ENCODE data around the gene CDK5RAP1. TPM values are rescaled to one million over a fixed set of nuclear protein-coding genes. Genes with fewer than 3 reads are reported as not detected.

CDK5RAP1 gene
- total RNA-seq, 2 experiments from 2014 or later, result 32.1 to 49.4 TPM

GRCh38 chr20:33415948-33416347 is 14.6 kb upstream of the CDK5RAP1 start:
- Histone ChIP-seq H3K4me2 (ENCODE audit: low read length) (no peak overlapping the region), H3K9me3 (ENCODE audit: low read length) (no peaks in the 10 kb centered on the region), H3K36me3 (ENCODE audit: insufficient read depth, low read length) (peaks cover 71% of the 10 kb centered on the region), H3K9me2 (ENCODE audit: insufficient read depth, low read length) (no peaks in the 10 kb centered on the region), H3K4me3 (ENCODE audit: low read depth, low read length, poor library complexity, severe bottlenecking) (no peak overlapping the region), H3K4me1 (ENCODE audit: insufficient read depth, low read length, poor library complexity, severe bottlenecking) (peaks cover 15% of the 10 kb centered on the region), H2AFZ (ENCODE audit: low read length) (no peak overlapping the region), H3K27ac (ENCODE audit: low read depth, low read length, poor library complexity, severe bottlenecking) (no peak overlapping the region), H3K79me2 (ENCODE audit: insufficient read depth, low read depth, low read length) (no peaks in the 10 kb centered on the region), H4K20me1 (ENCODE audit: insufficient read depth, low read length) (no peaks in the 10 kb centered on the region)
- CTCF ChIA-PET (ENCODE audit: unreplicated experiment), result no interaction called here
- TF ChIP-seq EZH2phosphoT487 (IDR thresholded peaks at IDR 0.05; ENCODE audit: borderline replicate concordance, low read depth, low read length) (no peak), CTCF (conservative IDR thresholded peaks at IDR 0.05; ENCODE audit: low read length) (peak; percentile 73)
- intact Hi-C loops (cut with micrococcal nuclease; ENCODE audit: unreplicated experiment), result loop anchor here (2.0 kb wide), 1 partner anchor 27 kb away; the partner anchor contains the start of gene SNTA1
- BruUV-seq (replicated peaks), result no TSS peak
- DNase-seq (ENCODE audit: low spot score), result peak; percentile 62
- POLR2A ChIA-PET, result no interaction called here

GRCh38 chr20:33412484-33412838 is 11.1 kb upstream of the CDK5RAP1 start:
- CTCF ChIA-PET (ENCODE audit: unreplicated experiment), result interaction anchor here (1.5 kb wide), 1 partner anchor 33 kb away, joined by 4 read pairs; no protein-coding TSS in a partner anchor
- intact Hi-C loops (cut with micrococcal nuclease; ENCODE audit: unreplicated experiment), result no loop called here
- no peak for DNase-seq (ENCODE audit: low spot score)
- TF ChIP-seq CTCF (conservative IDR thresholded peaks at IDR 0.05; ENCODE audit: low read length), result no peak
- Histone ChIP-seq H3K27ac (ENCODE audit: low read depth, low read length, poor library complexity, severe bottlenecking) (no peak overlapping the region), H3K79me2 (ENCODE audit: insufficient read depth, low read depth, low read length) (peaks cover 12% of the 10 kb centered on the region; the same call in 1 of the 2 replicates), H4K20me1 (ENCODE audit: insufficient read depth, low read length) (no peaks in the 10 kb centered on the region), H3K9me3 (ENCODE audit: low read length) (no peaks in the 10 kb centered on the region), H2AFZ (ENCODE audit: low read length) (no peak overlapping the region), H3K4me1 (ENCODE audit: insufficient read depth, low read length, poor library complexity, severe bottlenecking) (peaks cover 49% of the 10 kb centered on the region), H3K4me2 (ENCODE audit: low read length) (no peak overlapping the region), H3K4me3 (ENCODE audit: low read depth, low read length, poor library complexity, severe bottlenecking) (no peak overlapping the region), H3K9me2 (ENCODE audit: insufficient read depth, low read length) (no peaks in the 10 kb centered on the region), H3K36me3 (ENCODE audit: insufficient read depth, low read length) (peaks cover 83% of the 10 kb centered on the region)
- BruUV-seq (replicated peaks), result no TSS peak
- POLR2A ChIA-PET, result no interaction called here

GRCh38 chr20:33411711-33412483 is 10.6 kb upstream of the CDK5RAP1 start:
- TF ChIP-seq EZH2phosphoT487 (IDR thresholded peaks at IDR 0.05; ENCODE audit: borderline replicate concordance, low read depth, low read length) (no peak), CTCF (conservative IDR thresholded peaks at IDR 0.05; ENCODE audit: low read length) (no peak)
- H3K4me1 ChIP-seq (ENCODE audit: insufficient read depth, low read length, poor library complexity, severe bottlenecking), result peaks cover 55% of the 10 kb centered on the region
- no TSS peak for BruUV-seq (replicated peaks)
- no peaks in the 10 kb centered on the region for H3K9me2 ChIP-seq (ENCODE audit: insufficient read depth, low read length)
- intact Hi-C loops (cut with micrococcal nuclease; ENCODE audit: unreplicated experiment), result no loop called here
- H2AFZ ChIP-seq (ENCODE audit: low read length), result no peak overlapping the region
- no peaks in the 10 kb centered on the region for H3K9me3 ChIP-seq (ENCODE audit: low read length)
- no peaks in the 10 kb centered on the region for H4K20me1 ChIP-seq (ENCODE audit: insufficient read depth, low read length)
- H3K36me3 ChIP-seq (ENCODE audit: insufficient read depth, low read length), result peaks cover 83% of the 10 kb centered on the region
- DNase-seq (ENCODE audit: low spot score), result no peak
- no peak overlapping the region for H3K4me3 ChIP-seq (ENCODE audit: low read depth, low read length, poor library complexity, severe bottlenecking)
- peak overlapping the region; percentile 22 for H3K27ac ChIP-seq (ENCODE audit: low read depth, low read length, poor library complexity, severe bottlenecking)
- POLR2A ChIA-PET, result interaction anchor here (0.8 to 1.2 kb wide), 2 partner anchors 12 to 29 kb away, joined by 3 read pairs; no protein-coding TSS in a partner anchor
- CTCF ChIA-PET (ENCODE audit: unreplicated experiment), result interaction anchor here (0.6 to 1.5 kb wide), 3 partner anchors 23 to 125 kb away, joined by 3 to 4 read pairs (median 3); no protein-coding TSS in a partner anchor
- no peak overlapping the region for H3K4me2 ChIP-seq (ENCODE audit: low read length)
- peaks cover 17% of the 10 kb centered on the region; the same call in 1 of the 2 replicates for H3K79me2 ChIP-seq (ENCODE audit: insufficient read depth, low read depth, low read length)
